GM10248 (cell line): Measurements from ENCODE around the gene PARP1.
A peak's percentile ranks its signal among the peaks of the same experiment; 100 is the strongest.

ENCODE experiments used
- CTCF ChIA-PET: fragments of 300-600 bp; sonication (Branson Sonifier 250); formaldehyde crosslinking; extraction: SDS; loops from one replicate; lab custom pipeline; 2021; ENCODE audit warnings: antibody characterized with exemption; lab: Yijun Ruan, JAX
- POLR2A ChIA-PET: fragments of 350-650 bp; sonication (Branson Sonifier 250); formaldehyde crosslinking; extraction: SDS; loops from one replicate; lab custom pipeline; 2020; ENCODE audit warnings: antibody characterized with exemption; lab: Yijun Ruan, JAX
- DNase-seq: peaks from one replicate; pipeline ENCODE4 v3.0.0; 2012; ENCODE audit errors: extremely low spot score
- CTCF ChIP-seq: IDR thresholded peaks from 2 replicates; pipeline ENCODE4 v1.5.1; 2012; ENCODE audit warnings: mild to moderate bottlenecking, low read depth; ENCODE audit errors: extremely low read depth, missing control alignments, control extremely low read depth

PARP1 gene

GRCh38 chr1:226373376-226373775, 34.5 kb downstream of the PARP1 start:
- no peak for TF ChIP-seq CTCF
- CTCF ChIA-PET, result interaction anchor here (1.0 to 1.3 kb wide), 2 partner anchors 13 to 40 kb away, joined by 3 read pairs; no protein-coding TSS in a partner anchor
- no peak for DNase-seq
- POLR2A ChIA-PET, result no interaction called here

GRCh38 chr1:226372885-226373284, 35.0 kb downstream of the PARP1 start:
- TF ChIP-seq CTCF, result no peak
- DNase-seq, result no peak
- ChIA-PET POLR2A (no interaction called here), CTCF (interaction anchor here (1.0 kb wide), 1 partner anchor 40 kb away, joined by 3 read pairs; no protein-coding TSS in a partner anchor)

GRCh38 chr1:226371866-226372490, 35.9 kb downstream of the PARP1 start:
- TF ChIP-seq CTCF, result no peak
- no peak for DNase-seq
- ChIA-PET CTCF (interaction anchor here (0.9 to 1.8 kb wide), 6 partner anchors 13 to 249 kb away, joined by 3 to 5 read pairs (median 4); partner anchors contain the start of gene PARP1), POLR2A (no interaction called here)

GRCh38 chr1:226371027-226371694, 36.7 kb downstream of the PARP1 start:
- no peak for TF ChIP-seq CTCF
- ChIA-PET CTCF (interaction anchor here (0.7 to 1.8 kb wide), 7 partner anchors 14 to 248 kb away, joined by 3 to 5 read pairs (median 4); partner anchors contain the start of gene PARP1), POLR2A (no interaction called here)
- DNase-seq, result no peak

DNA sequence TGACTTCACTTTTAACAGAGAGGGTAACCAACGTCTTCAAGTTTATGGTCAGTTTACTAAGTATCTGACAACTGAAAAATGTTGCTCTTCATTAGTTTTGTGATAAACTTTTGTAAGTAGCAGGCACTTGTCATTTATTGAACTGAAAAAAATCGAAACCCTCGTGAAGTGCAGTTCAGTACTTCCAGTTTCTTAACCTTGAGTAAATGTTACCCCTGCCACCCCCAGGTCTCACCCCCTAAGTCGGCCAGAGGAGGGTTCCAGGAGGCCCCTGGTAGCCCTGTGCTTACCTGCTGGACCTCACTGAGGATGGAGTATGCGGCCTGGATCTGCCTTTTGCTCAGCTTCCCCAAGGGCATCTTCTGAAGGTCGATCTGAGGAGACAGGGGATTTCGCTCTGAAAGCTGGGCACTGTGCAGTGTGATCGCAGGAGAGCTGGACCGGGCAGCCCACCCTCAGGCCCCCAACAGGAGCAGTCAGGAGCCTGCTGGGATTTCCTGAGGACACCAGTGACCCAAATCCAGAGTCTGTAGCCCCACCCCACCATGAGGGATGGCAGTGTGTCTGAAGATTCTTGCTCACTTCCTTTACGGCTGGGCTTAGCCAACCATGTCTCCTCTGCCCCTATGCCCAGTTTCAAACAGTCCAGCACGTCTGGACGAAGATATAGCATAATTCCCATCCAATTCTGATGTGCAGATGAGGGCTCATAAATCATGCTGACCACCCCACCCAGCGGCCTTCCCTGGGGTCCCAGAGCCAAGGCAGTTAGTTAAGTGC, 37.6 kb downstream of the PARP1 start:
- peak; percentile 48 for DNase-seq
- TF ChIP-seq CTCF, result no peak
- POLR2A ChIA-PET, result no interaction called here
- CTCF ChIA-PET, result interaction anchor here (0.7 to 1.8 kb wide), 3 partner anchors 15 to 245 kb away, joined by 4 to 5 read pairs (median 4); no protein-coding TSS in a partner anchor

GRCh38 chr1:226369110-226369509, 38.8 kb downstream of the PARP1 start:
- ChIA-PET POLR2A (no interaction called here), CTCF (interaction anchor here (1.0 kb wide), 1 partner anchor 62 kb away, joined by 3 read pairs; no protein-coding TSS in a partner anchor)
- no peak for DNase-seq
- TF ChIP-seq CTCF, result no peak
